GM18526 (cell line): Measurements from ENCODE around the gene CSF3.

ENCODE experiments used
- POLR2A ChIP-seq: IDR thresholded peaks from 3 replicates; pipeline ENCODE4 v1.6.1; 2011; ENCODE audit not compliant: insufficient read length; ENCODE audit errors: extremely low read depth

The CSF3 gene

GRCh38 chr17:40019140-40019991, 4.1 kb downstream of the CSF3 start:
- TF ChIP-seq POLR2A, result no peak

- TF ChIP-seq POLR2A, result no peak
Measured at GRCh38 chr17:40020146-40020545, 4.9 kb downstream of the CSF3 start.

- TF ChIP-seq POLR2A, result no peak
Measured at GRCh38 chr17:40021451-40021971, 6.3 kb downstream of the CSF3 start.

GRCh38 chr17:40022497-40022896, 7.3 kb downstream of the CSF3 start:
- no peak for TF ChIP-seq POLR2A

GRCh38 chr17:40022961-40023541, 7.8 kb downstream of the CSF3 start:
- no peak for TF ChIP-seq POLR2A

- TF ChIP-seq POLR2A, result no peak
Measured at GRCh38 chr17:40023590-40024292, 8.5 kb downstream of the CSF3 start.

- no peak for TF ChIP-seq POLR2A
Measured at GRCh38 chr17:40024901-40025300, 9.7 kb downstream of the CSF3 start.

GRCh38 chr17:40025559-40025958, 10.3 kb downstream of the CSF3 start:
- TF ChIP-seq POLR2A, result no peak

- no peak for TF ChIP-seq POLR2A
Measured at GRCh38 chr17:40025991-40026815, 11.0 kb downstream of the CSF3 start.

- TF ChIP-seq POLR2A, result no peak
Measured at GRCh38 chr17:40026816-40027613, 11.8 kb downstream of the CSF3 start.

- no peak for TF ChIP-seq POLR2A
Measured at GRCh38 chr17:40027614-40028012, 12.4 kb downstream of the CSF3 start.

- TF ChIP-seq POLR2A, result no peak
Measured at GRCh38 chr17:40028595-40028994, 13.4 kb downstream of the CSF3 start.

- TF ChIP-seq POLR2A, result no peak
Measured at GRCh38 chr17:40031706-40032105, 16.5 kb downstream of the CSF3 start.
